NT2/D1 (cell line): ENCODE results near the gene CTBP2.

Experiments used
- DNase-seq: peaks from one replicate; pipeline ENCODE4 v3.0.0-alpha.2; 2011; ENCODE audit warnings: low read depth, low spot score
- H3K27me3 ChIP-seq: 2 replicates; pipeline ENCODE4 v1.6.0; 2011; ENCODE audit warnings: mild to moderate bottlenecking; ENCODE audit not compliant: insufficient read length, insufficient read depth
- H3K36me3 ChIP-seq: 2 replicates; pipeline ENCODE4 v1.6.1; 2011; ENCODE audit warnings: mild to moderate bottlenecking, low read length, mixed read lengths; ENCODE audit not compliant: insufficient read depth, insufficient read length
- H3K4me1 ChIP-seq: 2 replicates; pipeline ENCODE4 v1.5.1; 2011; ENCODE audit not compliant: insufficient read depth, insufficient read length
- H3K4me3 ChIP-seq: 2 replicates; pipeline ENCODE4 v1.5.1; 2011; ENCODE audit warnings: low read depth; ENCODE audit not compliant: insufficient read length
- H3K9ac ChIP-seq: 2 replicates; pipeline ENCODE4 v1.6.0; 2011; ENCODE audit warnings: low read depth; ENCODE audit not compliant: insufficient read length
- H3K9me3 ChIP-seq: 2 replicates; pipeline ENCODE4 v1.5.1; 2011; ENCODE audit warnings: mild to moderate bottlenecking, low read length; ENCODE audit not compliant: insufficient read depth
- SUZ12 ChIP-seq: IDR thresholded peaks from 2 replicates; pipeline ENCODE4 v1.6.1; 2011; ENCODE audit not compliant: insufficient read length, insufficient read depth; ENCODE audit errors: extremely low read depth
- YY1 ChIP-seq: IDR thresholded peaks from 2 replicates; pipeline ENCODE4 v1.6.1; 2011; ENCODE audit not compliant: insufficient read length, insufficient read depth
- ZNF274 ChIP-seq: IDR thresholded peaks from 2 replicates; pipeline ENCODE4 v1.6.1; 2011; ENCODE audit warnings: mild to moderate bottlenecking, low read depth, low read length

CTBP2 gene

GRCh38 chr10:125023255-125023654 is 137.1 kb downstream of the CTBP2 start:
- TF ChIP-seq YY1 (no peak), ZNF274 (no peak), SUZ12 (no peak)
- no peaks in the 10 kb centered on the region for H3K27me3 ChIP-seq
- no peak overlapping the region for H3K4me3 ChIP-seq
- DNase-seq = no peak
- H3K9me3 ChIP-seq = peaks cover 23% of the 10 kb centered on the region; the same call in 1 of the 2 replicates
- peaks cover 59% of the 10 kb centered on the region for H3K36me3 ChIP-seq
- H3K9ac ChIP-seq = no peak overlapping the region
- peaks cover 2% of the 10 kb centered on the region for H3K4me1 ChIP-seq

GRCh38 chr10:125022671-125023070 is 137.7 kb downstream of the CTBP2 start:
- Histone ChIP-seq H3K4me3 (no peak overlapping the region), H3K27me3 (no peaks in the 10 kb centered on the region), H3K36me3 (peaks cover 58% of the 10 kb centered on the region), H3K9ac (no peak overlapping the region), H3K4me1 (peaks cover 3% of the 10 kb centered on the region), H3K9me3 (peaks cover 23% of the 10 kb centered on the region; the same call in 1 of the 2 replicates)
- DNase-seq = no peak
- TF ChIP-seq ZNF274 = no peak
- no peak for TF ChIP-seq YY1

GRCh38 chr10:125021686-125022344 is 138.5 kb downstream of the CTBP2 start:
- peaks cover 23% of the 10 kb centered on the region; the same call in 1 of the 2 replicates for H3K9me3 ChIP-seq
- H3K9ac ChIP-seq = no peak overlapping the region
- no peak for TF ChIP-seq SUZ12
- TF ChIP-seq YY1 = no peak
- no peak for TF ChIP-seq ZNF274
- peaks cover 2% of the 10 kb centered on the region for H3K4me1 ChIP-seq
- H3K36me3 ChIP-seq = peaks cover 57% of the 10 kb centered on the region
- DNase-seq = no peak
- H3K27me3 ChIP-seq = no peaks in the 10 kb centered on the region
- H3K4me3 ChIP-seq = no peak overlapping the region

- TF ChIP-seq ZNF274 = no peak
- TF ChIP-seq SUZ12 = no peak
- no peak for TF ChIP-seq YY1
- DNase-seq = no peak
- peaks cover 2% of the 10 kb centered on the region for H3K4me1 ChIP-seq
- peaks cover 23% of the 10 kb centered on the region; the same call in 1 of the 2 replicates for H3K9me3 ChIP-seq
- H3K36me3 ChIP-seq = peaks cover 49% of the 10 kb centered on the region
- no peaks in the 10 kb centered on the region for H3K27me3 ChIP-seq
- H3K9ac ChIP-seq = no peak overlapping the region
- no peak overlapping the region for H3K4me3 ChIP-seq
Observed at GRCh38 chr10:125020871-125021270, 139.5 kb downstream of the CTBP2 start.

GRCh38 chr10:125020386-125020785 is 140.0 kb downstream of the CTBP2 start:
- no peak for DNase-seq
- no peaks in the 10 kb centered on the region for H3K27me3 ChIP-seq
- peaks cover 2% of the 10 kb centered on the region for H3K4me1 ChIP-seq
- H3K9me3 ChIP-seq = peaks cover 23% of the 10 kb centered on the region; the same call in 1 of the 2 replicates
- peaks cover 47% of the 10 kb centered on the region for H3K36me3 ChIP-seq
- TF ChIP-seq ZNF274 (no peak), SUZ12 (no peak), YY1 (no peak)
- no peak overlapping the region for H3K4me3 ChIP-seq
- H3K9ac ChIP-seq = no peak overlapping the region

GRCh38 chr10:125018576-125019143 is 141.7 kb downstream of the CTBP2 start:
- peaks cover 54% of the 10 kb centered on the region for H3K36me3 ChIP-seq
- H3K4me1 ChIP-seq = peaks cover 2% of the 10 kb centered on the region
- no peak for TF ChIP-seq YY1
- no peak for TF ChIP-seq SUZ12
- no peak for TF ChIP-seq ZNF274
- peaks cover 23% of the 10 kb centered on the region; the same call in 1 of the 2 replicates for H3K9me3 ChIP-seq
- no peak for DNase-seq
- H3K27me3 ChIP-seq = no peaks in the 10 kb centered on the region
- no peak overlapping the region for H3K9ac ChIP-seq
- H3K4me3 ChIP-seq = no peak overlapping the region

GRCh38 chr10:125017547-125018298 is 142.6 kb downstream of the CTBP2 start:
- peaks cover 48% of the 10 kb centered on the region for H3K36me3 ChIP-seq
- peaks cover 23% of the 10 kb centered on the region; the same call in 1 of the 2 replicates for H3K9me3 ChIP-seq
- TF ChIP-seq ZNF274 (no peak), YY1 (no peak), SUZ12 (no peak)
- no peak for DNase-seq
- no peak overlapping the region for H3K4me3 ChIP-seq
- H3K9ac ChIP-seq = no peak overlapping the region
- H3K27me3 ChIP-seq = no peaks in the 10 kb centered on the region
- peaks cover 2% of the 10 kb centered on the region for H3K4me1 ChIP-seq
